HG03354 (cell line): ENCODE measurements around the gene KRT39.
"Not testable (repeated sequence)": the region's sequence is repeated elsewhere in the genome, so short reads cannot be mapped to it uniquely, and the experiment has no call there.

Experiments used
- ATAC-seq: cut with Tn5 transposase; IDR thresholded peaks from one replicate; pipeline ENCODE4 v1.9.1; 2021; ENCODE audit warnings: mild to moderate bottlenecking; ENCODE audit not compliant: unreplicated experiment, poor library complexity, severe bottlenecking

The KRT39 gene

DNA sequence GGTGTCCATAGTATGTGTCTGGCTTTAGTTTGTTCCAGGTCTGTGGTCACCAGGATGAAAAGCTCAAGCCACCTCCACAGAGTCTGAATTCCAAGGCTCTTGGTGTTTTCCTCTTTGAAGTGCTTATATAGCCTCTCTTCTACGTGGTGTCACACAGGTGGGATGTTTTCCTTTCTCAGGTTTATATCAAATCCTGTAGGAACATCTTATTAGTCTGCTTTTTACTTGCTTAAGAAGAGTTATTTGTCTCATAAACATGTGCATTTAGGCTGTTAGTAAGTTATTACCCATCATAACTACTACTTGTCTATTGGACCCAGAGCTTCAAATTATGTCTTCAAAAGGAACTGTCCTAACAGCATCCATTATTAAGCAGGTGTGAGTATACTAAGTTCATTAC lies at the start of gene KRT39:
Gene KRT39 (minus strand): TSS at position 101 of the 400 bp plus-strand sequence. CDS start 92 bp downstream, at position 9.
- ATAC-seq: no peak

DNA sequence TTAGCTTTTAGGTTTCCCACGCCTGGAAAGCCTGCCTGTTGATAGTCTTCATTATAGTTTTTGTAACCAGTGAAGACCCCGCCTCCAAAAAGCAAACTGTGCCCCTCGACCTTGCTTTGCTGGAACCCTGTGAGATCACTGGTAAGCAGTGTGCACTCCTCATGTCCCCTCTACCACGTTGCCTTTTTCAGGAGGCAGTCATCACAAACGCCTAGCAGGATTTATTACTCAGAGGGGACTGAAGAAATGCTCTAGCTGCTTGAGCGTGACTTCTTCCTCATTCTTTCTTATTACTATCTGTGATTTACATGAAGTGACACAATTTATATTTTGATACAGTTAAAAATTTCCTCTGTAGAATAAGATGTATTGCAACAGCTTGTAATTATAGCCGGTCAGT lies 48.7 kb upstream of the KRT39 start:
- ATAC-seq: no peak

DNA sequence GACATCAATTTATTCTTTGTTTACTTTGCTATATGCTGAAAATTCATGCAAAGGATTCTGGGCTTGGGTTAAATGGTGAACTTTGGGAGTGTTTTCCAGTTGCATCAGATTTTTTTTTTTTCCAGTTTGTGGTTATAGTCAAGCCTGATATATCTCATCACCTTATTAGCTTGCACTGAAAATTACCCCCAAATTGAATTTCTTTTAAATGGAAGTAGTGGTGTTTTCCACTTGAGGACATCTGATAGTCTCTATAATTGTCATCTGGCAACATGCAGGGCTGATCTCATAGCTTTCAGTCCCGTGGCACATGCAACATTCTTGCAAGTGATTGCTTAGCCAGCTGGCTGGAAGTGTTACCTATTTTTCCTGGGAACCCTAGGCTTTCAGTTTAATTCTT lies 46.9 kb upstream of the KRT39 start:
- no peak for ATAC-seq

DNA sequence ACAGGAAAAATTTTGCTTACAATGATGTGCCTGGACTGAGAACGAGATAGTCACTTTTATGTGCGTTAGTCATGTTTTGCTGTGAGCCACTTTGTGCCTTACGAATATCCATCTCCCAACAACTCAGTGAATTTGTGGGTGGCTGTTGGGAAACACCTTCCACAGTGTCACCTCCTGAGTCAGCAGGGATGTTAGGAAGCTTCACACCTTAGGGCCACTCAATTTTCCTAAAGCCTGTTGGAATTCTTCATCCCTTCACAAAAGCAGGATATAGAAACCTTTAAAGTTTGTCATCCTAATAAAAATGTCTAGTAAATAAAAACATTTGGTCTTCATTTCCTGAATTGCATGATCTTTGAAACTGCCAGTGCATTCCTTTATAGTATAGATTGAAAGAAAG lies 46.4 kb upstream of the KRT39 start:
- no peak for ATAC-seq

DNA sequence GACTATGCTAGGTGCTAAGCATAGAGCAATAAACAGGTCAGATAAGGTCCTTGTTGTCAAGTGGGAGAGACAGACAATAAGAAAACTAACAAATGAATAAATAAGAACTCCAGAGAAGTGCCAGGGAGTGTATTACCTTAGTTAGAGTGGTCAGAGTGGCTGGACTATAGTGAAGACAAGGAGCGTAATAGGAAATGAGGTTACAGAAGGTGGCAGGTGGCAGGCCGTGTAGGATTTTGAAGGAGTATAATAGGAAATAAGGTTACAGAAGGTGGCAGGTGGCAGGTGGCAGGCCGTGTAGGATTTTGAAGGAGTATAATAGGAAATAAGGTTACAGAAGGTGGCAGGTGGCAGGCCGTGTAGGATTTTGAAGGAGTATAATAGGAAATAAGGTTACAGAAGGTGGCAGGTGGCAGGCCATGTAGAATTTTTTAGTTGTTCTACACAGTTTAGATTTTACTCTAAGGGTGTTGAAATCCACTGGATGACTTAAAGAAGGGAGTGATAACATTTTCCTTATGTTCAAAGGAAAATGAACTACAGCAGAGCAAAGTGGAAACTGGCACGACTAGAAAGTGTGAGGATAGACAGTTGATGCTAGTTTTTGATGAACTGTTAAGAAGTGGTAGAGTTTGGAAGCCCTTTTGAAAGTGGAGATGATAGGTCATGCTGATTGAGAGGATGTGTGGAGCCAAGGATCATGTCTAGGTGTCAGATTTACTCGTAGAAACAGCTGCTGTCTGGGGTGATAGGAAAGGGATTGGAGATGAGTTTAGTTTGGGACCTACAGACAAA lies 45.8 kb upstream of the KRT39 start:
- ATAC-seq: no peak

DNA sequence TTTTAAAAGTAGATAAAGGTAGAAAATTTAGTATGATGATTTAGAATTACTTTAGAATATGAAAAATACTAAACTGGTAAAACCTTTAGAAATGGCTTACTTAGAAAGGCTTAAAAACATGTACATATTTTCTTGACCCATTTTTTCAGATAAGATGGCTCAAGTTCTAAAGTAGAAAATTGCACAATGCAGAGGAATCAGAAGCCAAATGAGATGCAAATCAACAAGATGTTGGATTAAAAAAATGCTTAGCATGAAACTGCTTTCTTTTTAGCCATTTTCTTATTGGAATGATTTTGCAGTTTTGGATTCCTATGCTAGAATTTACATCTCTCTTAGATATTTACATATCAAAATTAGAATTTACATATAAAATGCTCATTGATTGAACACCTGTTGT lies 43.7 kb upstream of the KRT39 start:
- no peak for ATAC-seq

DNA sequence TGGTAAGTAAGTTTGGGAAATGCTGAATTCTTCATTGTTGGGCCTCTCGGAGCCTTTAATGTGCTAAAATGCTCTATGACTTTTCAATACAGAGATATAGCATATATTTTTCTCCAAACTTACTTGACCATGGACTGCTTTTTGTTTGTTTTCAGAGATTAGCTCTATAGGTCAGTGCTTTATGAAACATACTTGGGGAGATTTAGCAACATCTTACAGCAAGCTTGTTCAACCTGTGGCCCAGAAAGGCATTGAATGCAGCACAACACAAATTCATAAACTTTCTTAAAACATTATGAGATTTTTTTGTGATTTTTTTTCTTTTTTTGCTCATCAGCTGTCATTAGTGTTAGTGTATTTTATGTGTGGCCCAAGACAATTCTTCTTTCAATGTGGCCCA lies 43.2 kb upstream of the KRT39 start:
- no peak for ATAC-seq

DNA sequence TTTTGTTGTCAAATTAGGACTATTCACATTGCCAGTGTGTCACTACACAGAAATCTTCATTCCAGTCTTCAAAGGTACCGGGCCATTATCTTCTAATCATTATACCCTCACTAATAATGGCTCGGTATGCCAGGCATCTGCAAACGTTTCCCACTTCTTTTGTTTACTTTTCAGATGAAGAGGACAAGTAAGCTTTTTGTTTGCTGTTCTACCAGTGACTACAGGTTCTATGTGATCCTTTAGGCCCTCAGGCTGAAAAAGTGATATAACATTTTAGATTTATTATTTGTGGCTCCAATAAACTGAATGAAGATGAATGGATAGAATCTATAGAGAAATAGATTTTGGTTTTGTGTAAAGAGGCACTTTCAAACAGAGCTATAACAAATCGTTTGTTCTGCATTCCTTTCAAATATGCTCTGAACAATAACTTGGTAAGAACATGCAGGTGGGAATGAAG lies 42.6 kb upstream of the KRT39 start:
- ATAC-seq: no peak

DNA sequence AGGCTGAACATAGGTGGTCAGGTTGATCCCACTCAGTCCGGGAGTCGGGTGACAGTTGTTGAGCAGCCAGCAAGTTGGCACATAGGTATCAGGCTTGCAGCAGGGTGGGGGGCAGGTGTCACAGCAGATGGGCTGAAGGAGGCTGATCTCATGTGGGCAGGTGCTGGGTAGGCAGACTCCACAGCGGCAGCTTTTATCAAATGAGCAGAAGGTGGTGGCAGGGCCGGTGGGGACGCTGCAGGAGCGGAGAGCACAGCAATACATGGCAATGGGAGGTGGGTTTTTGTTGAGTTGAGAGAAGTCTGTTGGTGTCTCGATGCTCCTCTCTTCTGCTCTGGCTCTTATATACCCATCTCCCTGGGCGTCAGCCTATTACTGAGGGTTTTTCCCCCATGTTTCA lies 42.1 kb upstream of the KRT39 start, which contains the start of gene KRTAP3-1:
Gene KRTAP3-1 (minus strand): TSS at position 318 of the 400 bp plus-strand sequence. CDS start 54 bp downstream, at position 264.
- no peak for ATAC-seq

DNA sequence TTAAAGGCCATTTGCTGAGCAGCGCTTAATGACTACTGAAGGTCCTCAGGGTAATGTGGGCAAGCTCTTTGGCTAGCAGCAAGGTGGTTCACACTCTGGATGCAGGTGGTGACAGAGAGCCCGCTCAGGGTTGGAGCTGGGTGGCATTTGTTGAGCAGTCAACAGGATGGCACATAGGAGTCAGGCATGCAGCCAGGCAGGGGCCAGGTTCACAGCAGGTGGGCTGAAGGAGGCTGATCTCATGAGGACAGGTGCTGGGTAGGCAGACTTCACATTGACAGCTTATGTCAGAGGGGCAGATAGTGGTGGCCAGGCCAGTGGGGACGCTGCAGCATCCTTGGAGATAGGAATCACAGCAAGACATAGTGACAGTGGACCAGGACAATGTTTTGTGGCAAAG lies 37.6 kb upstream of the KRT39 start:
- ATAC-seq: no peak

DNA sequence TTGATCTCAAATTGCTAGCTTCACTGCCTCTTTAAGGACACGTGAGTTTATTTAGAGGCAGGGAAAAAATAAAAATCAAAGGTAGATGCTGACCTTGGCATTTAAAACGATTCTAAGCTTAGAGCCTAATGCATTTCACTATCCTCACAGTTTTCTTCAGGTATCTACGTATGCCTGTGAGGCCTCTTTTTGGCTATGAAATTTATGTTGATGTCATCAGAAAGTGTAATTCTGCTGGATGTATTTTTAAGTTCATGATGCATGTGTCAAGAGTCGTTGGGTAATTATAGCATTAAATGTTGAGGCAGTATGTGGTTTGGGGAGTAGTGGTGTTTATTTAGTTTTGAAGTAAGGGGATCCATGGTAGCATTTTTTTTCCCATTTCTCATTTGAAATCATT lies 37.2 kb upstream of the KRT39 start:
- no peak for ATAC-seq

DNA sequence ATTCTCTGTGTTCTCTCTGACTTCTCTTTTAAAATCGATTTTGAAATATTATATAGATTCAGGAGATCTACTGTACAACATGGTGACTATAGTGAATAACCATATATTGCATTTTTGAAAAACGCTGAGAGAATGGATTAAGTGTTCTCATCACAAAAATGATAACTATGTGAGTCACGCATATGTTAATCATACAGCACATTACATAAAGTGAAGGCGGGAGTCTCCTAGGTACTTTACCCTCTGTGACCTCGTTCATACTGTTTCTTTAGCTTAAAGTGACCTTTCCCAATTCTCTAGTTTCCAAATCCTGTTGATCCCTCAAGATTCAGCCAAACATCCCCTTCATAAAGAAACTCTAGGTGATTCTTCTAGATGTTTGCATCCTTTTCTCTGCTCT lies 36.1 kb upstream of the KRT39 start:
- ATAC-seq: no peak

DNA sequence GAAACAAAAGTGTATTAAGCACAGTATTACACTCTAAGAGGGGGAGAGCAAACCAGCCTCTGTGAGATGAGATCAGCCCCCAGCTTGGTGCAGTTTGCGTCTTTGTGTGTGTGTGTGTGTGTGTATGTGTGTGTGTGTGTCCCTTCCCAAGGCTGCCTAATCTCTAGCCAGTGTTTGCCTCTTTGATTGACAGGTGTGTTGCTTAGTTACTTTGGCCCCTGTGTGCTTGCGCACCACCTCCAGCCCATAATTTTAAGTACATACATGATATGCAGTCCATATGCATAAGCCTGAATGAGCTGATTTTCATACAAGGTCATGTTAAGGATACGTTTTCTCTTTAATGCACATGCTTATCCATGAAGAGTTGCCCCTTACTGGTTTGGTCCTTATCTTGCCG lies 35.0 kb upstream of the KRT39 start:
- no peak for ATAC-seq

DNA sequence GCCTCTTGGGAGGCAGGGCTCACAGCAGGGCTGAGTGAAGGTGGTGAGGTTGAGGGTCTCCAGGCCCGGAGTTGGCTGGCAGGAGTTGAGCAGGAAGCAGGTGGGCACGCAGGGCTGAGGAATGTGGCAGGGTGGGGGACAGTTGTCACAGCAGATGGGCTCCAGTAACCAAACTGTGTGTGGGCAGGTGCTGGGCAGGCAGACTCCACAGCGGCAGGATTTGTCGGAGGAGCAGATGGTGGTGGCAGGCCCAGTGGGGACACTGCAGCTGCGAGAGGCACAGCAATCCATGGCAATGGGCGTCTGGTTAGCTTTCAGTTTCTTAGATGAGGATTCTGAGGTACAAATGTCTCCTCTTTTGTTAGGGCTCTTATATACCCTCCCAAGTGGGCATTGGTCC lies 32.8 kb upstream of the KRT39 start, which contains the start of gene KRTAP3-2:
Gene KRTAP3-2 (minus strand): TSS at position 344 of the 400 bp plus-strand sequence. CDS start 53 bp downstream, at position 291.
- not testable (repeated sequence) for ATAC-seq

DNA sequence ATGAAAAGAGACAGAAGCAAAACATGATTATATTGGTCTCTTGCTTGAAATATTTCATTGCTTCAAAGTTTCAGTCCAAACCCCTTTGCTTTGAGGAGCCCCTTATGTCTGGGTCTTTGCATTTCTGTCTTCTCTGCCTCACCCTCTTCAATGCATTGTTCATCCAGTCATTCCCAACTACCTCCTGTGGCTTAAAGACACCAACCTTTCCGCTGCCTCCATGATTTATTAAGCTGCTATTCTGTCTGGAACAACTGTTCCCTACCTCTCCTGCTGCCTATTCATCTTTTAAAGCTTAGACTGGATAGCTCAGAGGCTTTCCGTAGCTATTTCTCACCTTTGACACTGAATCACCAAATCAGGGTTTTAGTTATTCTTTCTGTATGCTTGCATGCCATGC lies 30.6 kb upstream of the KRT39 start:
- no peak for ATAC-seq

DNA sequence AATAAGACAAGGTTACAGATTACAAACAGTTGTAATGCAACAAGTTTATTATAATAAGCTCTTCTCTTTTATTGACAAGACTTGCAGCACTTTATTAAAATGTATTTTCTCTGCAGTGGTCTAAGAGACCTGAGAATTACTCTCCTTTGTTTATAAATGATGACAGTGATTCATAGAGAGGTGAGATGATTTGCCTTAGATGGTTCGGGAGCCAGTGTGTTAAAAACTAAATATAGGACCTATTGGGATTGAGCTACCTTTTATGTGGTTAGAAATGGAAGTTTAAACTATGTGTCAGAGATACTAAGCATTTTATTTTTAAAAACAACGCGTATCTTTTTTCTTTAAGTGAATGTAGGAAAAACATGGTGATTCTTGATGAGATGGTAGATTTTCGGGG lies 30.1 kb upstream of the KRT39 start:
- no peak for ATAC-seq

DNA sequence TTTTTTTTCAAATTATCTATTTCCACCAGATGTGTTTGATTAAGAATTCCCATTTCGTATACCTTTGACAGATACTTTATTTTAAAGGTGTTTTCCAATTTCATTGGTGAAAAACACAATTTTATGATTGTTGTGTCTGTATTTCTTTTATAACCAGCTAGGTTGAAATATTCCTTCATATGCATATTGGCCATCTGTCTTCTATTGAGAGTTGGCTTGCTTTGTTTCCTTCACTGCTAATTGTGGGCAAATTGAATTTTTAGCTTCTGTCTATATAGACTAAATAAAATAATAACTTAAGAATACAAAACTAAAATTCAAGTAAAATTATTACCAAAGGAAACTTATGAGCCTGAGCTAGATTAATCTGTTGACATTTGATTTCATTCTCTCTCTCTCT lies 28.4 kb upstream of the KRT39 start:
- ATAC-seq: no peak

DNA sequence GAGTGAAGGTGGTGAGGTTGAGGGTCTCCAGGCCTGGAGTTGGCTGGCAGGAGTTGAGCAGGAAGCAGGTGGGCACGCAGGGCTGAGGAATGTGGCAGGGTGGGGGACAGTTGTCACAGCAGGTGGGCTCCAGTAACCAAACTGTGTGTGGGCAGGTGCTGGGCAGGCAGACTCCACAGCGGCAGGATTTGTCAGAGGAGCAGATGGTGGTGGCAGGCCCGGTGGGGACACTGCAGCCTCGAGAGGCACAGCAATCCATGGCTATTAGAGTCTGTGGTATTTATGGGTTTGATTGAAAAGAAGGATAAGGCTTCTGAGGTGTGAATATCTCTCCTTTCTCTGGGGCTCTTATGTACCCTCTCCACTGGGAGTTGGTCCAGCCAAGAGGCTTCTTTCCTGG lies 27.1 kb upstream of the KRT39 start, which contains the start of gene KRTAP3-3:
Gene KRTAP3-3 (minus strand): TSS at position 326 of the 400 bp plus-strand sequence. CDS start 67 bp downstream, at position 259.
- ATAC-seq: no peak

DNA sequence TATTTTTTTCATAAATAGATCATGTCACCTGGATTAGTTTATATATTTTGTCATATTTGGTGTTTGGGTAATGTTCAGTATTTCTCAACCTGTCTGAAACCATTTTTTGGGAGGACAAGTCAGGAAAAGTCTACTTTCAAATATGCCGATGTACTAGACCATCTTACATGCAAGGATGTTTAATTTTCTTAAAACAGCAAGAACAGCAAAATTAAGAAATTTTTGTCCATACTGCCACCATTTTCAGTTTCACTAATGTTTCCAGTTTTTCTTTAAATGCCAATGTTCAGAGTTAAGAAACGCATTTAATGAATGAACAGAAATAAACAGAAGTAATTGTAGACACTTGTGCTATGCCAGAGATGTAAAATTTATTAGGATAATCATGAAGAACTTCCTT lies 26.3 kb upstream of the KRT39 start:
- ATAC-seq: no peak

DNA sequence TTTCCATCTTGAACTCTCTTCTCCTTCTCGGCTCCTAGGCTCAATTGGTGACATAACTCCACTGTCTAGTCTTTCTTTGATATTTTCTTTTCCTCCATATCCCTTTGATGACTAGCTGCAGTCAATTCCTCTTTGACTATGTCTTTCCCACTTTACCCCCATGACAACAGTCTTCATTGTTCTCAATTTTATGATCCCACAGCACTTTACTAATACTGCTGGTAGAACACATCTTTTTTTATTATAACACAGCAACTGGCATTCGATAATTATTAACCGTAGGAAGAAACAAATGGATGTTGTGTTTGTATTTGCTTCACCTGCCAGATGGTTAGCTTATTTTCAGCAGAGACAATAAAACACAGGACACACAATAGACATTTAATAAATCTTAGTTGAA lies 25.9 kb upstream of the KRT39 start:
- no peak for ATAC-seq

DNA sequence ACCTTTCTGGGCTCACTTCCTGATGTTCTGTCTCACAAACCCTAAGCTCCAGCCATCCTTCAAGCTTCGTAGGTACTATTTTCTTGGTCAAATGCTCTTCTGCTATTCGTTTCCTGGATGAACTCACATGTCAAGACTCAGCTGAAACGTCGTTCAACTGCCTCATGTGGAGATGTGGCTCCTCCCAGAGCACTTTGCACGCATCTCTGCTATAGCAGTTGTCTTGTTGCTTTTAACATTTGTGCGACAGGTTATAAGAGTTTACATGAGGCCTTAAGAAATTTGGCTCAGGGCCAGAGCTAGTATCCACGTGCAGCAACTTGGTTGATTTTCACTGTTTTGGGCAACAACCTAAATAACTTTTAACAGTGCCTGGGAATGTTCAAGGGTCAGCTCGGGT lies 20.2 kb upstream of the KRT39 start:
- no peak for ATAC-seq
